ENCODE results near the gene SYNJ2. TPM values are rescaled to one million over a fixed set of nuclear protein-coding genes. Genes with fewer than 3 reads are reported as not detected.

SYNJ2 gene
- total and polyA plus RNA-seq, 3 donors from 2014 or later = 5.8 to 17.7 (median 7.6) TPM

GRCh38 chr6:158067436-158068015, 85.9 kb downstream of the SYNJ2 start:
- TF ChIP-seq POLR2A (IDR thresholded peaks at IDR 0.05) = no peak
- TF ChIP-seq, protein P1, sequence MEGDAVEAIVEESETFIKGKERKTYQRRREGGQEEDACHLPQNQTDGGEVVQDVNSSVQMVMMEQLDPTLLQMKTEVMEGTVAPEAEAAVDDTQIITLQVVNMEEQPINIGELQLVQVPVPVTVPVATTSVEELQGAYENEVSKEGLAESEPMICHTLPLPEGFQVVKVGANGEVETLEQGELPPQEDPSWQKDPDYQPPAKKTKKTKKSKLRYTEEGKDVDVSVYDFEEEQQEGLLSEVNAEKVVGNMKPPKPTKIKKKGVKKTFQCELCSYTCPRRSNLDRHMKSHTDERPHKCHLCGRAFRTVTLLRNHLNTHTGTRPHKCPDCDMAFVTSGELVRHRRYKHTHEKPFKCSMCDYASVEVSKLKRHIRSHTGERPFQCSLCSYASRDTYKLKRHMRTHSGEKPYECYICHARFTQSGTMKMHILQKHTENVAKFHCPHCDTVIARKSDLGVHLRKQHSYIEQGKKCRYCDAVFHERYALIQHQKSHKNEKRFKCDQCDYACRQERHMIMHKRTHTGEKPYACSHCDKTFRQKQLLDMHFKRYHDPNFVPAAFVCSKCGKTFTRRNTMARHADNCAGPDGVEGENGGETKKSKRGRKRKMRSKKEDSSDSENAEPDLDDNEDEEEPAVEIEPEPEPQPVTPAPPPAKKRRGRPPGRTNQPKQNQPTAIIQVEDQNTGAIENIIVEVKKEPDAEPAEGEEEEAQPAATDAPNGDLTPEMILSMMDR (IDR thresholded peaks at IDR 0.05) = no peak
- Histone ChIP-seq H3K4me3 (no peak overlapping the region), H3K9me3 (no peaks in the 10 kb centered on the region), H3K4me1 (no peaks in the 10 kb centered on the region), H3K27ac (no peak overlapping the region), H3K27me3 (no peaks in the 10 kb centered on the region), H3K36me3 (ENCODE audit: low read depth, missing control alignments) (no peaks in the 10 kb centered on the region)
- intact Hi-C loops (cut with DNase I; ENCODE audit: low total_unique reads) = loop anchor here (10.0 kb wide), 1 partner anchor 83 kb away; the partner anchor contains the start of gene SYNJ2
- WGBS, 2 donors = 87 to 98% methylated on average over 10 of the region's 10 CpGs
- DNase-seq = no peak

- no peak for DNase-seq
- Histone ChIP-seq H3K27me3 (no peaks in the 10 kb centered on the region), H3K36me3 (ENCODE audit: low read depth, missing control alignments) (no peaks in the 10 kb centered on the region), H3K9me3 (no peaks in the 10 kb centered on the region), H3K4me3 (no peak overlapping the region), H3K27ac (no peak overlapping the region), H3K4me1 (no peaks in the 10 kb centered on the region)
- WGBS, 2 donors = 87 to 90% methylated on average over 8 to 10 of the region's 10 CpGs
- TF ChIP-seq POLR2A (IDR thresholded peaks at IDR 0.05) = no peak
- TF ChIP-seq, protein P1 (IDR thresholded peaks at IDR 0.05) = no peak
- intact Hi-C loops (cut with DNase I; ENCODE audit: low total_unique reads) = loop anchor here (10.0 kb wide), 1 partner anchor 84 kb away; the partner anchor contains the start of gene SYNJ2
Observed at GRCh38 chr6:158068156-158068892, 86.7 kb downstream of the SYNJ2 start.

DNA sequence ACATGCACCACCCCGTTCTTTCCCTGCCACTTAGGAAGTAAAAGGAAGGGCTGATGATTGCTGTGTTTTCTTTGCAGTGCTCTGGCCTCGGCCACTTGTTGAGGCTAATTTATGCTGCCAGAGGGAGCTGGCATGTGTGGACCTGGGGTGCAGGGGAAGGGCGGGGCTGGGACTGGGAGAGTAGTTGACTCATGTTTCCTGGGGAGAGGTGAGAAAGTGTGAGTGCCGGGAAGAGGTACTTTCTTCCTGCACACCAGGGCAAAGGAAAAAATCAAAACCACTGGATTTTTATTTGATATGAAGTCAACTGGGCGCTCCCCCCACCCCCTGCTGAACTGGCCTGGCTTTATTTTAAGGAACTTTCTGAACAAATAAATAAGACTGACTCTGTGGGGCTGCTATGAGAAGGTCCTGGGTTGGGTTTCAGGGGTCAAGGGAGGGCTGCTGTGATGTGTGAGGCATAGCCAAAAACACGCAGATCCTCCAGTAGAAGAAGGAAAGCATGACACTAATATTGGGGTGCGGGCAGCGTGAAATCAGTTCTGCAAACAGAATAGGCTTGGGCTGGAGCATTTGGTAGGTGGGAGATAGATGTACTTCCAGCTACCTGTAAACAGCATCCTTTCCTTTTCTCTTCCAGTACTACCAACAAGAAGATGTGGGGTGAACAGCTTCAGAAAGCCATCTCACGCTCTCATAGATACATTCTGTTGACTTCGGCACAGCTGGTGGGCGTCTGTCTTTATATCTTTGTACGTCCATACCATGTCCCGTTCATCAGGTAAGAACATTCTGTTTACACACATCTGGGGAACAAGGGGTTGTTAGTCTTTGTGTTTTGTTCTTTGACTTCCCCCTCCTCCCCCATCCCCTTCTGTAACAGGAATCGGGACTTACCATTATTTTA, 87.5 kb downstream of the SYNJ2 start:
- H3K36me3 ChIP-seq (ENCODE audit: low read depth, missing control alignments) = no peaks in the 10 kb centered on the region
- H3K27me3 ChIP-seq = no peaks in the 10 kb centered on the region
- TF ChIP-seq, protein P1 (IDR thresholded peaks at IDR 0.05) = no peak
- TF ChIP-seq POLR2A (IDR thresholded peaks at IDR 0.05) = no peak
- H3K27ac ChIP-seq = no peak overlapping the region
- DNase-seq = no peak
- WGBS, 2 donors = 70 to 79% methylated on average over 13 to 14 of the region's 14 CpGs
- H3K4me1 ChIP-seq = no peaks in the 10 kb centered on the region
- H3K9me3 ChIP-seq = no peaks in the 10 kb centered on the region
- intact Hi-C loops (cut with DNase I; ENCODE audit: low total_unique reads) = loop anchor here (10.0 kb wide), 1 partner anchor 84 kb away; the partner anchor contains the start of gene SYNJ2
- no peak overlapping the region for H3K4me3 ChIP-seq

DNA sequence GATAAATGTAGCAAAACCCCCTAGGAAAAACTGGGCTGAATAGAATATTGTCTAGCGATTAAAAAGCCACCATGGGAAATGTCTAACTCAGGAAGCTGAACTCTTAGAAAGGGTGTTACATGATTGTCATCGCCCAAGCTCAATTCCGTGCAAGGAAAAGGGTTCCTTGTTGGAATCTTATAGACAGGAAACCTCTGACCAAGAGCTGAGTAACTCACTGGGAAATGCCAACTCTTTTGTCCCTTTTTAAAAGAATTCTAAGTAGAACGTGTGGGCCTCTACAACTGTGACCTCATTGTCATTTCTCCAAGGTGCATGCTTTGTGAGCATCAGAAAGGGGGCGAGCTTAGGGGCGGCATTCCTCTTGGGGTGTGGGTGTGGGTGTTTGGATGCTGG, 88.1 kb downstream of the SYNJ2 start:
- H3K9me3 ChIP-seq = no peaks in the 10 kb centered on the region
- H3K4me3 ChIP-seq = no peak overlapping the region
- H3K4me1 ChIP-seq = no peaks in the 10 kb centered on the region
- H3K27ac ChIP-seq = no peak overlapping the region
- 71 to 79% methylated on average over 6 of the region's 6 CpGs for WGBS, 2 donors
- TF ChIP-seq, protein P1 (IDR thresholded peaks at IDR 0.05) = no peak
- no peak for TF ChIP-seq POLR2A (IDR thresholded peaks at IDR 0.05)
- intact Hi-C loops (cut with DNase I; ENCODE audit: low total_unique reads) = loop anchor here (10.0 kb wide), 1 partner anchor 85 kb away; the partner anchor contains the start of gene SYNJ2
- H3K36me3 ChIP-seq (ENCODE audit: low read depth, missing control alignments) = no peaks in the 10 kb centered on the region
- DNase-seq = no peak
- H3K27me3 ChIP-seq = no peaks in the 10 kb centered on the region
